Panc1 (cell line): ENCODE data around the gene SNX24. TPM values are rescaled to one million over a fixed set of nuclear protein-coding genes. Genes with fewer than 3 reads are reported as not detected.

Source experiments
- ATAC-seq: fragments of 200-7000 bp; cut with Tn5 transposase; 2 replicates; pipeline ENCODE4 v1.9.1; 2020; ENCODE audit warnings: mild to moderate bottlenecking, moderate library complexity
- BruUV-seq: library from RNA; stranded (reverse); fragments of 400-500 nt; replicated peaks from 2 replicates; lab custom pipeline; 2021; lab: Mats Ljungman, UMichigan
- CTCF ChIA-PET: fragments of 300-600 bp; sonication (Branson Sonifier 250); formaldehyde crosslinking; loops from one replicate; lab custom pipeline; 2022; ENCODE audit warnings: antibody characterized with exemption; lab: Charles Lee
- POLR2A ChIA-PET: fragments of 300-600 bp; sonication (Branson Sonifier 250); formaldehyde crosslinking; loops from one replicate; lab custom pipeline; 2022; ENCODE audit warnings: antibody characterized with exemption; lab: Charles Lee
- DNase-seq: peaks from one replicate; pipeline ENCODE4 v3.0.0-alpha.2; 2010; ENCODE audit warnings: low read depth, low spot score
- H3K27ac ChIP-seq: 2 replicates; pipeline ENCODE4 v1.5.1; 2011; ENCODE audit warnings: mild to moderate bottlenecking, low read length, inconsistent platforms
- H3K27me3 ChIP-seq: fragments of 200-500 bp; sonication (Bioruptor generic); 2 replicates; pipeline ENCODE4 v1.6.0; 2014; ENCODE audit warnings: low read length, inconsistent platforms; ENCODE audit not compliant: control insufficient read depth, insufficient read depth
- H3K36me3 ChIP-seq: fragments of 200-500 bp; sonication (Bioruptor generic); 2 replicates; pipeline ENCODE4 v1.5.1; 2014; ENCODE audit warnings: inconsistent platforms, mild to moderate bottlenecking, low read length, moderate library complexity; ENCODE audit not compliant: control insufficient read depth, insufficient read depth
- H3K4me1 ChIP-seq: 2 replicates; pipeline ENCODE4 v1.5.1; 2011; ENCODE audit warnings: inconsistent platforms, mild to moderate bottlenecking, low read length, moderate library complexity; ENCODE audit not compliant: control insufficient read depth, insufficient read depth
- H3K4me3 ChIP-seq, 2 experiments: 2 replicates each; pipeline ENCODE4 v1.5.1; 2011 to 2012; ENCODE audit warnings: low read depth in 2 of 2, low read length in 2 of 2, mild to moderate bottlenecking in 2 of 2, inconsistent platforms in 1 of 2, moderate library complexity in 1 of 2
- H3K9me3 ChIP-seq: fragments of 200-500 bp; sonication (Bioruptor generic); 2 replicates; pipeline ENCODE4 v1.5.1; 2014; ENCODE audit warnings: low read depth, mild to moderate bottlenecking, inconsistent platforms, low read length, moderate library complexity; ENCODE audit not compliant: control insufficient read depth, insufficient read depth
- POLR2AphosphoS5 ChIP-seq: IDR thresholded peaks from 2 replicates; pipeline ENCODE4 v1.6.1; 2012; ENCODE audit warnings: mild to moderate bottlenecking, low read depth, low read length, moderate library complexity
- REST ChIP-seq, 2 experiments: IDR thresholded peaks; 2 replicates each; pipeline ENCODE4 v1.6.1; 2011 to 2012; ENCODE audit warnings: low read depth in 2 of 2, control low read depth in 1 of 2, low read length in 1 of 2, mild to moderate bottlenecking in 1 of 2, moderate library complexity in 1 of 2; ENCODE audit not compliant: insufficient read depth in 1 of 2
- SIN3A ChIP-seq: IDR thresholded peaks from 2 replicates; pipeline ENCODE4 v1.6.1; 2012; ENCODE audit warnings: low read depth, mild to moderate bottlenecking, low read length, moderate library complexity, borderline replicate concordance; ENCODE audit not compliant: insufficient read depth
- TCF7L2 ChIP-seq: IDR thresholded peaks from 2 replicates; pipeline ENCODE4 v1.6.1; 2011; ENCODE audit warnings: mild to moderate bottlenecking, low read depth, low read length, inconsistent platforms
- in situ Hi-C: cut with HindIII; loops from 2 replicates; pipeline ENCODE4 v1.10.0; 2016; ENCODE audit warnings: low sequenced_read_pairs, low pct_unique_long_range_greater_than_20kb
- intact Hi-C: fragments of 100-400 bp; cut with micrococcal nuclease; formaldehyde crosslinking; loops from one replicate; pipeline ENCODE4 v1.10.0; 2022; ENCODE audit not compliant: unreplicated experiment
- total RNA-seq: library from RNA; stranded (reverse); gene quantifications from one replicate; pipeline ENCODE4 v1.2.1, GENCODE V29; 2021; ENCODE audit not compliant: unreplicated experiment
- TF ChIP-seq, protein P1 (sequence below): fragments of 450-650 bp; IDR thresholded peaks from 2 replicates; pipeline ENCODE4 v1.5.1; 2017; ENCODE audit warnings: mild to moderate bottlenecking

SNX24 gene
- total RNA-seq, 1 experiment from 2014 or later, result 32.8 TPM

DNA sequence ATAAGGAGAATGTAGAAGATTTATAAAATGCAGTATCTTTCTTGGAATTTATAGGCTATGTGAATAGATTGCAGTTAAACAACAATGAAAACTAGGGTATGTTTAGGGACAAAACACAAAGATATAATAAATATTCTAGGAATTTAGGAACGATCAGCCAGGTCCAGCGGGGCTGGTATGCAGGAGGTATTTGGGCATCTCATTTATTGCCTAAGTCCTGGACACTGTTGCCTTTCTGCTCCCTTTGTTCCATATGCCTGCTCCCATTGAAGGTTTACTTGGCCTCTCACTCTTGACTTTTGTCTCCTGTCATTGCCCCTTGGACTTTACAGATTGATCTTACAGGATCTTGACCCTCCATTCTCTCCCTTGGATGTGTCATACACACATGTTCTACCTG, 55.9 kb downstream of the SNX24 start:
- CTCF ChIA-PET, result no interaction called here
- Histone ChIP-seq H3K27me3 (no peaks in the 10 kb centered on the region), H3K4me3 (no peak overlapping the region), H3K4me1 (no peaks in the 10 kb centered on the region), H3K36me3 (no peaks in the 10 kb centered on the region), H3K9me3 (no peaks in the 10 kb centered on the region), H3K27ac (no peak overlapping the region)
- POLR2A ChIA-PET, result no interaction called here
- no TSS peak for BruUV-seq
- DNase-seq (no peak), ATAC-seq (no peak)
- in situ Hi-C loops, result no loop called here
- TF ChIP-seq SIN3A (no peak), TCF7L2 (no peak), POLR2AphosphoS5 (no peak), REST (IDR thresholded peaks at IDR 0.05; ENCODE audit: insufficient read depth in 1 of 2, low read depth in 2 of 2, low read length in 1 of 2) (no peak)
- TF ChIP-seq, protein P1, sequence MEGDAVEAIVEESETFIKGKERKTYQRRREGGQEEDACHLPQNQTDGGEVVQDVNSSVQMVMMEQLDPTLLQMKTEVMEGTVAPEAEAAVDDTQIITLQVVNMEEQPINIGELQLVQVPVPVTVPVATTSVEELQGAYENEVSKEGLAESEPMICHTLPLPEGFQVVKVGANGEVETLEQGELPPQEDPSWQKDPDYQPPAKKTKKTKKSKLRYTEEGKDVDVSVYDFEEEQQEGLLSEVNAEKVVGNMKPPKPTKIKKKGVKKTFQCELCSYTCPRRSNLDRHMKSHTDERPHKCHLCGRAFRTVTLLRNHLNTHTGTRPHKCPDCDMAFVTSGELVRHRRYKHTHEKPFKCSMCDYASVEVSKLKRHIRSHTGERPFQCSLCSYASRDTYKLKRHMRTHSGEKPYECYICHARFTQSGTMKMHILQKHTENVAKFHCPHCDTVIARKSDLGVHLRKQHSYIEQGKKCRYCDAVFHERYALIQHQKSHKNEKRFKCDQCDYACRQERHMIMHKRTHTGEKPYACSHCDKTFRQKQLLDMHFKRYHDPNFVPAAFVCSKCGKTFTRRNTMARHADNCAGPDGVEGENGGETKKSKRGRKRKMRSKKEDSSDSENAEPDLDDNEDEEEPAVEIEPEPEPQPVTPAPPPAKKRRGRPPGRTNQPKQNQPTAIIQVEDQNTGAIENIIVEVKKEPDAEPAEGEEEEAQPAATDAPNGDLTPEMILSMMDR, result no peak
- intact Hi-C loops, result no loop called here

- peaks cover 5% of the 10 kb centered on the region; the same call in 1 of the 2 replicates for H3K4me1 ChIP-seq
- intact Hi-C loops (no loop called here), in situ Hi-C loops (no loop called here)
- H3K36me3 ChIP-seq, result no peaks in the 10 kb centered on the region
- H3K9me3 ChIP-seq, result no peaks in the 10 kb centered on the region
- no TSS peak for BruUV-seq
- no peak overlapping the region for H3K27ac ChIP-seq
- no peak for DNase-seq
- no peak for ATAC-seq
- ChIA-PET CTCF (no interaction called here), POLR2A (no interaction called here)
- no peaks in the 10 kb centered on the region for H3K27me3 ChIP-seq
- TF ChIP-seq SIN3A, result no peak
- TF ChIP-seq TCF7L2, result no peak
- TF ChIP-seq, protein P1, result no peak
- no peak for TF ChIP-seq POLR2AphosphoS5
- no peak for TF ChIP-seq REST (IDR thresholded peaks at IDR 0.05; ENCODE audit: insufficient read depth in 1 of 2, low read depth in 2 of 2, low read length in 1 of 2)
- H3K4me3 ChIP-seq, result no peak overlapping the region
Observed at GRCh38 chr5:122902263-122902662, 56.9 kb downstream of the SNX24 start.
